KMS-11 (cell line): ENCODE results near the gene SPTSSA.
"Not testable (repeated sequence)": the region's sequence is repeated elsewhere in the genome, so short reads cannot be mapped to it uniquely, and the experiment has no call there.

Source experiments
- H2AFZ ChIP-seq: fragments of 200-600 bp; sonication (generic); 2 replicates; pipeline ENCODE4 v1.6.1; 2016; ENCODE audit warnings: antibody characterized with exemption, mixed run types, low read depth
- H3K27ac ChIP-seq: fragments of 200-600 bp; sonication (generic); 2 replicates; pipeline ENCODE4 v1.6.1; 2016; ENCODE audit warnings: mild to moderate bottlenecking, mixed run types
- H3K27me3 ChIP-seq: fragments of 200-600 bp; sonication (generic); 2 replicates; pipeline ENCODE4 v1.6.1; 2017; ENCODE audit warnings: mild to moderate bottlenecking, low read depth, mixed run types, moderate library complexity; ENCODE audit not compliant: insufficient read depth
- H3K36me3 ChIP-seq: fragments of 200-600 bp; sonication (generic); 2 replicates; pipeline ENCODE4 v1.6.1; 2017; ENCODE audit warnings: mild to moderate bottlenecking, mixed run types; ENCODE audit not compliant: insufficient read depth
- H3K4me1 ChIP-seq: fragments of 200-600 bp; sonication (generic); 2 replicates; pipeline ENCODE4 v1.6.1; 2016; ENCODE audit warnings: mild to moderate bottlenecking, low read depth, mixed run types; ENCODE audit not compliant: poor library complexity, severe bottlenecking
- H3K4me2 ChIP-seq: fragments of 200-600 bp; sonication (generic); 2 replicates; pipeline ENCODE4 v1.7.0; 2016; ENCODE audit warnings: mild to moderate bottlenecking, mixed run types
- H3K4me3 ChIP-seq: fragments of 200-600 bp; sonication (generic); IDR thresholded peaks from 2 replicates; pipeline ENCODE4 v1.6.1; 2017; ENCODE audit warnings: low read depth, low read length, mixed read lengths; ENCODE audit not compliant: insufficient read depth
- H3K79me2 ChIP-seq: fragments of 200-600 bp; sonication (generic); 2 replicates; pipeline ENCODE4 v1.6.1; 2016; ENCODE audit warnings: low read depth, mixed run types; ENCODE audit not compliant: insufficient read depth
- H3K9ac ChIP-seq: fragments of 200-600 bp; sonication (generic); 2 replicates; pipeline ENCODE4 v1.6.1; 2016; ENCODE audit warnings: mild to moderate bottlenecking, mixed run types
- H4K20me1 ChIP-seq: fragments of 200-600 bp; sonication (generic); 2 replicates; pipeline ENCODE4 v1.6.1; 2016; ENCODE audit warnings: mild to moderate bottlenecking, mixed run types; ENCODE audit not compliant: insufficient read depth
- TF ChIP-seq, protein P1 (sequence below): fragments of 200-600 bp; sonication (generic); conservative IDR thresholded peaks from 2 replicates; pipeline ENCODE4 v1.6.1; 2017; ENCODE audit warnings: low read depth, mild to moderate bottlenecking, antibody characterized with exemption, low read length, moderate library complexity, mixed read lengths

Gene SPTSSA

DNA sequence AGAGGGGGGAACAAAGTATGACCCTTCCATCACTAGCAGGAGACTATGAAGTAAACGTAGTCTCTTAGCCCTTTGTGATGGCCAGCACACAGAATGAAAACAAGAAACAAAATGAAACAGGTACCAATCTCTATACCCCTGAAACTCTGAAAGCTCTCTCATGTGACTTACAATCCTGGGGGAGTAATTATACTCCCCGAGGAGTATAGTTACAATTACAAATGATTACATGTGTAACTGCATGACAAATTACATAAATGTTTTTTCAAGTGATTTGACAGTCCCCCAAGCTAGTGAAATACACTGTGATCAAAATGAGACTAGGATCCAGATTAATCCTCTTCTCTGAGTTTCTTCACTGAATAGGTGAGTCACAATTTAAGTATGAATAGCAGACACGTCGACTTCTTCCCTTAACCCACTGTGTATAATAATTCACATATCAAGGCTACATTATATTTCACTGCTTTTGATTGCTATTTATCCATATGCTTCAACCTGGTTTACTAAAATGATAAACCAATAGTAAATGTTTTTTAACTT is 74.0 kb downstream of the SPTSSA start:
- no peak overlapping the region for H3K4me2 ChIP-seq
- TF ChIP-seq, protein P1, sequence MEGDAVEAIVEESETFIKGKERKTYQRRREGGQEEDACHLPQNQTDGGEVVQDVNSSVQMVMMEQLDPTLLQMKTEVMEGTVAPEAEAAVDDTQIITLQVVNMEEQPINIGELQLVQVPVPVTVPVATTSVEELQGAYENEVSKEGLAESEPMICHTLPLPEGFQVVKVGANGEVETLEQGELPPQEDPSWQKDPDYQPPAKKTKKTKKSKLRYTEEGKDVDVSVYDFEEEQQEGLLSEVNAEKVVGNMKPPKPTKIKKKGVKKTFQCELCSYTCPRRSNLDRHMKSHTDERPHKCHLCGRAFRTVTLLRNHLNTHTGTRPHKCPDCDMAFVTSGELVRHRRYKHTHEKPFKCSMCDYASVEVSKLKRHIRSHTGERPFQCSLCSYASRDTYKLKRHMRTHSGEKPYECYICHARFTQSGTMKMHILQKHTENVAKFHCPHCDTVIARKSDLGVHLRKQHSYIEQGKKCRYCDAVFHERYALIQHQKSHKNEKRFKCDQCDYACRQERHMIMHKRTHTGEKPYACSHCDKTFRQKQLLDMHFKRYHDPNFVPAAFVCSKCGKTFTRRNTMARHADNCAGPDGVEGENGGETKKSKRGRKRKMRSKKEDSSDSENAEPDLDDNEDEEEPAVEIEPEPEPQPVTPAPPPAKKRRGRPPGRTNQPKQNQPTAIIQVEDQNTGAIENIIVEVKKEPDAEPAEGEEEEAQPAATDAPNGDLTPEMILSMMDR: no peak

DNA sequence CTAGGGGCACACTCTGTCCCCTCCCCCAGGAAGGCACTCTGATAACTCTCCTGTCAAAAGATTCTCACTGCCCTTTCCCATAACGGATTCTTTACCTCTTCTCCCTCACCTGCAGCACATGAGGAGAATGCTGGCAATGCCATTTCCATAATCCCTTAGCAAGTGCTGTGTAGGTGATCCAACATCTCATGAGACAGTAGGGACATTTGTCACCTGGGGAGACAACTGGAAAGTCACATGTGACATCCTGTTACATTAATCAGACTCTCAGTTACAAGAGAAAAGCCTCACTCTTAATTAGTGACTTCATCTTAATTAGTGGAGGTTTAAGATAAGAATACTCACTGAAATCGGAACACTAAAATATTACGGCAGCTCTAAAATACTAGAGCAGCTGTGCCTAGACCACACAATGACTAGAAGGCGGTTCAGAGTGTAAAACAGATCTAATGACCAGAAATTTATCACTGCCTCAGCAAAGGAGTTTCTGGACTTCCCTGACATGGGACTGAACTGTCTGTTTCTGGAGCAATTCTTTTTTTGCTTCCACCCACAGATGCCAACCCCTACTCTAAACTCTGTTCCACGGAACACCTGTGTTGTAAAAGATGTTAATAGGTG is 75.1 kb downstream of the SPTSSA start:
- Histone ChIP-seq H2AFZ (no peak overlapping the region), H3K9ac (no peak overlapping the region), H4K20me1 (no peaks in the 10 kb centered on the region), H3K4me2 (no peak overlapping the region), H3K4me1 (no peaks in the 10 kb centered on the region), H3K4me3 (no peak overlapping the region), H3K79me2 (no peaks in the 10 kb centered on the region), H3K36me3 (no peaks in the 10 kb centered on the region), H3K27ac (no peak overlapping the region), H3K27me3 (no peaks in the 10 kb centered on the region)
- TF ChIP-seq, protein P1: no peak

More for the DNA sequence above, 74.0 kb downstream of the SPTSSA start:
- Histone ChIP-seq H3K27me3 (no peaks in the 10 kb centered on the region), H3K9ac (no peak overlapping the region), H3K27ac (no peak overlapping the region), H3K36me3 (no peaks in the 10 kb centered on the region), H3K4me3 (no peak overlapping the region), H3K79me2 (no peaks in the 10 kb centered on the region), H4K20me1 (no peaks in the 10 kb centered on the region), H3K4me1 (no peaks in the 10 kb centered on the region), H2AFZ (no peak overlapping the region)

GRCh38 chr14:34385881-34386280 is 76.2 kb downstream of the SPTSSA start:
- H3K4me2 ChIP-seq, H3K27me3 ChIP-seq, H3K36me3 ChIP-seq, H3K4me3 ChIP-seq, H3K79me2 ChIP-seq, H3K27ac ChIP-seq, H2AFZ ChIP-seq, H3K9ac ChIP-seq, H4K20me1 ChIP-seq, H3K4me1 ChIP-seq: not testable (repeated sequence)

- H3K4me2 ChIP-seq: no peak overlapping the region
- H3K27ac ChIP-seq: no peak overlapping the region
- H3K4me1 ChIP-seq: no peaks in the 10 kb centered on the region
- no peak overlapping the region for H2AFZ ChIP-seq
- no peak overlapping the region for H3K4me3 ChIP-seq
- H4K20me1 ChIP-seq: no peaks in the 10 kb centered on the region
- H3K36me3 ChIP-seq: no peaks in the 10 kb centered on the region
- no peaks in the 10 kb centered on the region for H3K27me3 ChIP-seq
- TF ChIP-seq, protein P1: no peak
- H3K79me2 ChIP-seq: no peaks in the 10 kb centered on the region
- H3K9ac ChIP-seq: no peak overlapping the region
These were observed 78.2 kb downstream of the SPTSSA start for GRCh38 chr14:34383839-34384238.
